Heart left ventricle (tissue), 16 donors: ENCODE data around the gene WARS2. TPM values are rescaled to one million over a fixed set of nuclear protein-coding genes. Genes with fewer than 3 reads are reported as not detected.

ENCODE experiments used
- ATAC-seq, 4 donors: fragments of 200-7000 bp; cut with Tn5 transposase; one replicate each; pipeline ENCODE4 v1.9.1; 2020 to 2022; ENCODE audit warnings: moderate library complexity in 4 of 4, mild to moderate bottlenecking in 3 of 4, moderate number of reproducible peaks in 1 of 4
- DNase-seq, 5 donors: peaks; one replicate each; pipeline ENCODE4 v3.0.0-alpha.2; 2020
- H3K27ac ChIP-seq, 12 donors: fragments of 200-600 bp; sonication (generic) in 4 of 12; one replicate each; pipeline versions ENCODE4 v1.5.0 to v1.8.0; 2016 to 2022; ENCODE audit warnings: mild to moderate bottlenecking in 2 of 12
- H3K27me3 ChIP-seq, 9 donors: fragments of 200-600 bp; sonication (generic) in 2 of 9; one replicate each; pipeline versions ENCODE4 v1.5.1 to v1.8.0; 2016 to 2022; ENCODE audit warnings: mild to moderate bottlenecking in 3 of 9
- H3K36me3 ChIP-seq, 9 donors: fragments of 200-600 bp; sonication (generic) in 2 of 9; one replicate each; pipeline versions ENCODE4 v1.5.0 to v1.8.0; 2018 to 2022; ENCODE audit warnings: mild to moderate bottlenecking in 2 of 9
- H3K4me1 ChIP-seq, 12 donors: fragments of 200-600 bp; sonication (generic) in 4 of 12; one replicate each; pipeline versions ENCODE4 v1.5.0 to v1.8.0; 2016 to 2022; ENCODE audit warnings: mild to moderate bottlenecking in 3 of 12
- H3K4me3 ChIP-seq, 12 donors: fragments of 200-600 bp; sonication (generic) in 4 of 12; one replicate each; pipeline versions ENCODE4 v1.5.0 to v1.8.0; 2017 to 2022; ENCODE audit warnings: mild to moderate bottlenecking in 9 of 12, moderate library complexity in 4 of 12
- H3K9me3 ChIP-seq, 12 donors: fragments of 200-600 bp; sonication (generic) in 4 of 12; one replicate each; pipeline versions ENCODE4 v1.5.0 to v1.8.0; 2016 to 2022; ENCODE audit warnings: mild to moderate bottlenecking in 1 of 12
- CTCF ChIP-seq, 12 donors: fragments of 200-600 bp; sonication (generic) in 4 of 12; IDR thresholded peaks; one replicate each; pipeline versions ENCODE4 v1.5.0 to v1.8.0; 2018 to 2022; ENCODE audit warnings: antibody characterized with exemption in 12 of 12, mild to moderate bottlenecking in 5 of 12
- POLR2A ChIP-seq, 2 donors: fragments of 450-650 bp; IDR thresholded peaks; one replicate each; pipeline ENCODE4 v1.6.1; 2017; ENCODE audit warnings: antibody characterized with exemption in 2 of 2, mild to moderate bottlenecking in 2 of 2, moderate library complexity in 2 of 2
- WGBS, 4 donors: extraction: QIAGEN DNeasy Blood & Tissue Kit in 2 of 4; methylation state at CpG; one replicate each; pipeline versions ENCODE4 v1.1.5 to v1.1.7; 2013 to 2018; 5-methylcytosine and 5-hydroxymethylcytosine counted together
- intact Hi-C, 10 donors: fragments of 100-400 bp; cut with DNase I; formaldehyde crosslinking; loops; one replicate each; pipeline versions ENCODE4 v1.11.1 to v1.14.2; 2022
- polyA plus RNA-seq, 2 donors: library from polyadenylated mRNA; stranded (reverse); fragments of 200-250 nt; gene quantifications; one replicate each; pipeline ENCODE4 v1.2.3, GENCODE V29; 2013
- total RNA-seq, 9 donors: library from RNA; depleted of rRNA in 2 of 9; stranded (reverse); fragments of >200 nt in 2 of 9; fragmentation: NEBNext Ultra II Directional in 3 of 9; extraction: Animal tissue kit (Norgen Biotek cat#: 25700) in 3 of 9; gene quantifications; one replicate each; pipeline versions ENCODE4 v1.1.0 to v1.2.4, GENCODE V29; 2016 to 2023
- donor health status: ischemic (EF 13 %, LVEDD 7.1; RV severe dilation, severe dysfunction).
- donor health status: healthy with polysubstance abuse.
- donor health status: DM: no; HTN: yes; CAD: no.
- donor health status: DM: no; HTN: no; CAD: no.
- donor health status: ischemic (EF 25% LVEDD 6.9; RV normal size, moderate dysfunction).
- donor health status: ischemic (EF 25% LVEDD 5.7; RV mildly dilated, moderate dysfunction).
- donor health status: healthy.
- donor health status: DM: yes; HTN: yes; CAD: no.
- donor health status: ischemic (EF 35%, LVEDD 5.7; RV mildly dilated, moderate dysfunction).
- donor health status: nonischemic (EF 11% LVEDD 7.7; RV severe dilation, severe dysfunction).
- donor health status: DM: yes; HTN: yes; CAD: no.
- donor health status: PGD.
- donor health status: ischemic (EF 29% LVEDD 5.4; RV normal size, mild dysfunction).
- donor health status: nonischemic (EF 23%, LVEDD 6.1; RV moderate dilation, normal function).

WARS2 gene
- total and polyA plus RNA-seq, 11 donors = 3.9 to 15.5 (median 11.9) TPM

GRCh38 chr1:119102051-119102450, 38.4 kb downstream of the WARS2 start:
- ATAC-seq (peak in 1 of 4 donors; percentile 47), DNase-seq (no peak)
- 79 to 83% (median 82%) methylated on average over 7 of the region's 7 CpGs for WGBS, 4 donors
- Histone ChIP-seq H3K4me1 (peaks cover 0 to 9% (median 0%) of the 10 kb centered on the region in 12 donors), H3K9me3 (peaks cover 0 to 3% (median 0%) of the 10 kb centered on the region in 12 donors), H3K4me3 (no peak overlapping the region), H3K36me3 (no peaks in the 10 kb centered on the region), H3K27ac (peak overlapping the region in 5 of 12 donors; percentile 5 to 59 (median 21)), H3K27me3 (no peaks in the 10 kb centered on the region)
- intact Hi-C loops = no loop called here
- TF ChIP-seq CTCF (IDR thresholded peaks at IDR 0.05) (no peak), POLR2A (IDR thresholded peaks at IDR 0.05) (no peak)

- intact Hi-C loops = no loop called here
- ATAC-seq = peak; percentile 80 to 95 (median 92)
- 74 to 88% (median 76%) methylated on average over 1 of the region's 1 CpG for WGBS, 4 donors
- TF ChIP-seq POLR2A (IDR thresholded peaks at IDR 0.05) (no peak), CTCF (IDR thresholded peaks at IDR 0.05) (no peak)
- DNase-seq = no peak
- Histone ChIP-seq H3K27ac (peak overlapping the region in 5 of 12 donors; percentile 10 to 59 (median 22)), H3K36me3 (no peaks in the 10 kb centered on the region), H3K4me1 (peaks cover 0 to 9% (median 0%) of the 10 kb centered on the region in 12 donors), H3K4me3 (no peak overlapping the region), H3K9me3 (no peaks in the 10 kb centered on the region), H3K27me3 (no peaks in the 10 kb centered on the region)
These were observed 38.9 kb downstream of the WARS2 start for GRCh38 chr1:119101563-119101962.

- ATAC-seq = no peak
- intact Hi-C loops = no loop called here
- peaks cover 0 to 9% (median 0%) of the 10 kb centered on the region in 12 donors for H3K4me1 ChIP-seq
These were observed 40.7 kb downstream of the WARS2 start for GRCh38 chr1:119099775-119100174.

GRCh38 chr1:119097380-119097779, 43.1 kb downstream of the WARS2 start:
- DNase-seq (no peak), ATAC-seq (no peak)
- TF ChIP-seq POLR2A (IDR thresholded peaks at IDR 0.05) (no peak), CTCF (IDR thresholded peaks at IDR 0.05) (no peak)
- Histone ChIP-seq H3K27me3 (no peaks in the 10 kb centered on the region), H3K36me3 (no peaks in the 10 kb centered on the region), H3K4me3 (no peak overlapping the region), H3K4me1 (peaks cover 0 to 14% (median 4%) of the 10 kb centered on the region in 12 donors), H3K27ac (no peak overlapping the region), H3K9me3 (no peaks in the 10 kb centered on the region)
- intact Hi-C loops = no loop called here
- WGBS, 4 donors = 73 to 93% (median 78%) methylated on average over 3 of the region's 3 CpGs

More at GRCh38 chr1:119099775-119100174, 40.7 kb downstream of the WARS2 start:
- no peaks in the 10 kb centered on the region for H3K9me3 ChIP-seq
- no peaks in the 10 kb centered on the region for H3K36me3 ChIP-seq
- H3K27me3 ChIP-seq = no peaks in the 10 kb centered on the region
- no peak overlapping the region for H3K4me3 ChIP-seq
- H3K27ac ChIP-seq = no peak overlapping the region
- no peak for DNase-seq
- TF ChIP-seq POLR2A (IDR thresholded peaks at IDR 0.05) (no peak), CTCF (IDR thresholded peaks at IDR 0.05) (no peak)
